Common myeloid progenitor, CD34-positive (primary cell): ENCODE measurements around the gene ERN2.

Experiments used
- CTCF ChIA-PET: fragments of 350-600 bp; sonication (Branson Sonifier 250); formaldehyde crosslinking; loops from one replicate; lab custom pipeline; 2021; ENCODE audit warnings: antibody characterized with exemption; lab: Charles Lee
- POLR2A ChIA-PET: fragments of 350-600 bp; sonication (Branson Sonifier 250); formaldehyde crosslinking; loops from one replicate; lab custom pipeline; 2021; ENCODE audit warnings: antibody characterized with exemption; lab: Charles Lee
- DNase-seq, 3 donors: peaks; one replicate each; pipeline versions ENCODE4 v3.0.0 to v3.0.0-alpha.2; 2013
- H3K27ac ChIP-seq, 2 experiments: 1 replicate in 1 of 2; 2 replicates in 1 of 2; pipeline ENCODE4 v1.7.0; 2013; ENCODE audit warnings: inconsistent platforms in 2 of 2, low read length in 2 of 2, mild to moderate bottlenecking in 2 of 2, low read depth in 1 of 2, moderate library complexity in 1 of 2; ENCODE audit not compliant: severe bottlenecking in 2 of 2, insufficient read depth in 1 of 2, poor library complexity in 1 of 2
- H3K27me3 ChIP-seq, 5 experiments: replicated peaks in 2 of 5; 1 replicate in 3 of 5; 2 replicates in 2 of 5; pipeline versions ENCODE4 v1.6.1 to v1.7.0; 2013; ENCODE audit warnings: low read length in 4 of 5, mild to moderate bottlenecking in 2 of 5, moderate library complexity in 2 of 5, inconsistent platforms in 1 of 5; ENCODE audit not compliant: insufficient read depth in 5 of 5, control insufficient read depth in 4 of 5
- H3K36me3 ChIP-seq, 4 experiments: 1 replicate in 2 of 4; 2 replicates in 2 of 4; pipeline versions ENCODE4 v1.6.1 to v1.7.0; 2013; ENCODE audit warnings: low read length in 3 of 4, control low read depth in 1 of 4, mild to moderate bottlenecking in 1 of 4; ENCODE audit not compliant: control insufficient read depth in 4 of 4, insufficient read depth in 4 of 4
- H3K4me1 ChIP-seq, 4 experiments: 1 replicate in 3 of 4; 2 replicates in 1 of 4; pipeline versions ENCODE4 v1.6.1 to v1.7.1; 2013; ENCODE audit warnings: low read length in 3 of 4, mild to moderate bottlenecking in 3 of 4, control low read depth in 1 of 4, inconsistent platforms in 1 of 4, moderate library complexity in 1 of 4; ENCODE audit not compliant: control insufficient read depth in 4 of 4, insufficient read depth in 4 of 4; ENCODE audit errors: control extremely low read depth in 1 of 4
- H3K4me3 ChIP-seq, 7 experiments: 1 replicate in 4 of 7; 2 replicates in 3 of 7; pipeline versions ENCODE4 v1.5.1 to v1.7.0; 2013; ENCODE audit warnings: mild to moderate bottlenecking in 7 of 7, low read length in 6 of 7, moderate library complexity in 6 of 7, inconsistent platforms in 2 of 7, low read depth in 2 of 7, control low read depth in 1 of 7; ENCODE audit not compliant: insufficient read depth in 4 of 7, control insufficient read depth in 1 of 7; ENCODE audit errors: extremely low read depth in 1 of 7
- H3K9me3 ChIP-seq, 5 experiments: 1 replicate in 4 of 5; 2 replicates in 1 of 5; pipeline versions ENCODE4 v1.6.1 to v1.7.1; 2013; ENCODE audit warnings: low read length in 4 of 5, mild to moderate bottlenecking in 2 of 5, inconsistent platforms in 1 of 5, low read depth in 1 of 5, moderate library complexity in 1 of 5; ENCODE audit not compliant: control insufficient read depth in 4 of 5, insufficient read depth in 2 of 5; ENCODE audit errors: control extremely low read depth in 1 of 5
- WGBS: methylation state at CpG from one replicate; pipeline ENCODE4 v1.1.5; 2013; ENCODE audit not compliant: insufficient coverage; 5-methylcytosine and 5-hydroxymethylcytosine counted together

ERN2 gene

DNA sequence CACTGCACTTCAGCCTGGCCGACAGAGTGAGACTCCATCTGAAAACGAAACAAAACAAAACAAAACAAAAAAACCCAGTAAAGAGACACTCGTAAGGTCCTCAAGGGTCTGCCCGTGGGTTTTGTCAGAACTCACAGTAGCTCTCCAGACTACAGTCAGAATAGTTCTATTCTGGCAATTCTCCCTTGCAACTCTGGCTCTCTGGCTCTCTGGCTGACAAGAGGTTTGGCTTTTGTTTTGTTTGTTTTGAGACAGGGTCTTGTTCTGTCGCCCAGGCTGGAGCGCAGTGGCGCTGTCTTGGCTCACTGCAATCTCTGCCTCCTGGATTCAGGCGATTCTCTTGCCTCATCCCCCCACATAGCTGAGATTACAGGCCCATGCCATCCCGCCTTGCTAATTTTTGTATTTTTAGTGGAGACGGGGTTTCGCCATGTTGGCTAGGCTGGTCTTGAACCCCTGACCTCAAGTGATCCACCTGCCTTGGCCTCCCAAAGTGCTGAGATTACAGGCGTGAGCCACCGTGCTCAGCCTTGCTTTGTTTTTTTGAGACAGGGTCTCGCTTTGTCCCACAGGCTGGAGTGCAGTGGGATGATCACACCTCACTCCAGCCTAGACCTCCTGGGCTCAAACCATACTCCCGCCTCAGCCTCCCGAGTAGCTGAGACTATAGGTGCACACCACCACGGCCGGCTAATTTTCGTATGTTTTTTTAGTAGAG is 21.3 kb upstream of the ERN2 start:
- WGBS: 96% methylated on average over 14 of the region's 19 CpGs
- H3K9me3 ChIP-seq: no peaks in the 10 kb centered on the region
- POLR2A ChIA-PET: no interaction called here
- CTCF ChIA-PET: interaction anchor here (1.1 to 1.4 kb wide), 4 partner anchors 16 to 770 kb away, joined by 3 to 5 read pairs (median 3); no protein-coding TSS in a partner anchor
- no peaks in the 10 kb centered on the region for H3K27me3 ChIP-seq
- no peak overlapping the region for H3K27ac ChIP-seq
- no peak for DNase-seq
- no peak overlapping the region for H3K4me3 ChIP-seq
- no peaks in the 10 kb centered on the region for H3K36me3 ChIP-seq
- peaks cover 0 to 2% (median 0%) of the 10 kb centered on the region in 4 experiments for H3K4me1 ChIP-seq

DNA sequence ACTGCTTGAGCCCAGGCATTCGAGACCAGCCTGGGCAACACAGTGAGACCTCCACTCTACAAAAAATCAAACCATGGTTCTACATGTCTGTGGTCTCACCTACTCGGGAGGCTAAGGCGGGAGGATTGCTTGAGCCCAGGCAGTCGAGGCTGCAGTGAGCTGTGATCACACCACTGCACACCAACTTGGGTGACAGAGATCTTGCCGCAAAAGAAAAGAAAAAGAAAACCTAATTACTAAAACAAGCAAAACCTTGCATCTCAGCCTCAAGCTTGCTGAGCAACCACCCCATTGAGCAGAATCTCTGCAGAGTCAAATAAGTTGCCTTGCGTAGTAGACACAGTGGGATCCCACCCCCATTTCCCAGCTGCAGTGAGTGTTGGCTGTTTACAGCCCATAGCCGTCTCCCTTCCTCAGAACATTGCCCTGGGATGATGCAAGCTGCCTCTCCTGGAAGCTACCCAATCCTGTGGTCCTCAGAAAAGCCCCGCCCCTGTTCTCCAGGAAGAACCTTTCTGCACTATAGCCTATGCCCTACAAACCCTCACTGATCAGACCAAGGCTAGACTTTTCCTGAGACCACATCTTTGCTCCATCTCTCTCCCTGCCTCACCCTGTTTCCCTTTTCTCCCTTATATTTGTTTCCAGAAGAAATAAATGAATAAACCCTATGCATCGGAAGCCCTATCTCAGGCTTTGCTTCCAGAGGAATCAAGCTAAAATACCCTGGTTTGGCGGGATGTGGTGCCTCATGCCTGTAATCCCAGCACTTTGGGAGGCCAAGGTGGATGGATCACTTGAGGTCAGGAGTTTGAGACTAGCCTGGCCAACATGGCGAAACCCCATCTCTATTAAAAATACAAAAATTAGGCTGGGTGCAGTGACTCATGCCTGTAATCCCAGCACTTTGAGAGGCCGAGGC is 16.7 kb upstream of the ERN2 start:
- no peak for DNase-seq
- POLR2A ChIA-PET: no interaction called here
- no peak overlapping the region for H3K27ac ChIP-seq
- no peak overlapping the region for H3K4me3 ChIP-seq
- H3K9me3 ChIP-seq: no peaks in the 10 kb centered on the region
- H3K4me1 ChIP-seq: peaks cover 0 to 2% (median 0%) of the 10 kb centered on the region in 4 experiments
- CTCF ChIA-PET: interaction anchor here (1.3 to 3.8 kb wide), 2 partner anchors 50 to 307 kb away, joined by 3 to 15 read pairs; no protein-coding TSS in a partner anchor
- H3K27me3 ChIP-seq: no peaks in the 10 kb centered on the region
- no peaks in the 10 kb centered on the region for H3K36me3 ChIP-seq
- 90% methylated on average over 11 of the region's 12 CpGs for WGBS

DNA sequence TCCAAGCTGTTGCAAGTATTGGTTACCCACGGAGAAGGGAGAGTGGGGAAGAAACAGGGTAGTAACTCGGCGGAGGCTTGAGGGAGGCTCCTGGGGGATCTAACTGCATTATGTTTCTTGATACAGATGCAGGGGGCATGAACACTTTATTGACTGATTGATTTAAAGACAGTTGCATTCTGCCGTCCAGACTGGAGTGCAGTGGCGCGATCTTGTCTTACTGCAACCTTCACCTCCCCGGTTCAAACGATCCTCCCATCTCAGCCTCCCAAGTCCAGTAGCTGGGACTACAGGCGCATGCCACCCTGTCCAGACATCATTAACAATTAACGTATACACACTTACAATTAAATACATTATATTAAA is 15.1 kb upstream of the ERN2 start:
- ChIA-PET POLR2A (interaction anchor here (0.8 kb wide), 1 partner anchor 33 kb away, joined by 4 read pairs; no protein-coding TSS in a partner anchor), CTCF (interaction anchor here (0.8 to 3.8 kb wide), 6 partner anchors 9 to 308 kb away, joined by 3 to 15 read pairs (median 3); no protein-coding TSS in a partner anchor)
- H3K4me1 ChIP-seq: peaks cover 0 to 2% (median 0%) of the 10 kb centered on the region in 4 experiments
- 83% methylated on average over 5 of the region's 10 CpGs for WGBS
- H3K36me3 ChIP-seq: no peaks in the 10 kb centered on the region
- no peak for DNase-seq
- peaks cover 0 to 2% (median 0%) of the 10 kb centered on the region in 5 experiments for H3K9me3 ChIP-seq
- H3K4me3 ChIP-seq: no peak overlapping the region
- H3K27me3 ChIP-seq: no peaks in the 10 kb centered on the region
- no peak overlapping the region for H3K27ac ChIP-seq

DNA sequence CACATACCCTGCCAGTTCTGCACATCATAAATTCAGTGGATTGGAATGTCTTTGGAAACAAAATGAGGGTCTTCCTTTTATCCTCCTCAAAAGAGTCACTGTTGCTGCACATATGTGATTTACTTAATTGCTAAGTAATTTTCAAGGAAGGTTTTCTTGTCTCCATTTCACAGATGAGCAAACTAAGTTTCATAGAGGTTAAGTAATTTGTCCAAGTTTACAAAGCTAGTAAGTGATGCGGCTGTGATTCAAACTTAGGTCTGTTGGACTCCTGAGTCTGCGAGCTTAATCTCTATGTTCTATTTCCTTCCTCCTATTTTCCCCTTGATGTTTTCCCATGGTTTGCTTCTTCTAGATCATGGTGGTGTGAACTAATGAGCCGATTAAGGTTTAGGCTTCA is 13.7 kb upstream of the ERN2 start:
- Histone ChIP-seq H3K36me3 (no peaks in the 10 kb centered on the region), H3K4me3 (no peak overlapping the region), H3K9me3 (peaks cover 0 to 9% (median 0%) of the 10 kb centered on the region in 5 experiments), H3K27ac (no peak overlapping the region), H3K27me3 (no peaks in the 10 kb centered on the region), H3K4me1 (peaks cover 0 to 2% (median 0%) of the 10 kb centered on the region in 4 experiments)
- 100% methylated on average over 1 of the region's 3 CpGs for WGBS
- CTCF ChIA-PET: interaction anchor here (0.6 to 1.3 kb wide), 2 partner anchors 9 to 32 kb away, joined by 3 read pairs; no protein-coding TSS in a partner anchor
- POLR2A ChIA-PET: no interaction called here
- DNase-seq: no peak

DNA sequence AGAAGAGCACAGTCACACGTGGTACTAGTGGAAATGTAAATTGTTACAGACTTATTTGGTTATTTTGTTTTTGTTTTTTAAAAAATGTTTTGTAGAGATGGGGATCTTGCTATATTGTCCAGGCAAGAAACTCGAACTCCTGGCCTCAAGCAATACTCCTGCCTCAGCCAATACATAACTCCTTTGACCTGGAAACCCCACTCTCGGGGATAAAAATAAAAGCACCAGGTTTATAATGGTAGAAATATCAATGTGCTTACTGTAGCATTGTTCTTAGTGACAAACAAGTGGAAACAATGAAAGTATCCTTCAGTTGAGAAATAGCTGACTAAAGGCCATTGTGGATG is 11.7 kb upstream of the ERN2 start:
- WGBS: no CpG with 5 or more reads among the region's 3 CpGs
- Histone ChIP-seq H3K4me1 (peaks cover 0 to 2% (median 0%) of the 10 kb centered on the region in 4 experiments), H3K27ac (no peak overlapping the region), H3K36me3 (no peaks in the 10 kb centered on the region), H3K9me3 (peaks cover 0 to 9% (median 0%) of the 10 kb centered on the region in 5 experiments), H3K27me3 (no peaks in the 10 kb centered on the region), H3K4me3 (no peak overlapping the region)
- no peak for DNase-seq
- POLR2A ChIA-PET: no interaction called here
- CTCF ChIA-PET: no interaction called here

DNA sequence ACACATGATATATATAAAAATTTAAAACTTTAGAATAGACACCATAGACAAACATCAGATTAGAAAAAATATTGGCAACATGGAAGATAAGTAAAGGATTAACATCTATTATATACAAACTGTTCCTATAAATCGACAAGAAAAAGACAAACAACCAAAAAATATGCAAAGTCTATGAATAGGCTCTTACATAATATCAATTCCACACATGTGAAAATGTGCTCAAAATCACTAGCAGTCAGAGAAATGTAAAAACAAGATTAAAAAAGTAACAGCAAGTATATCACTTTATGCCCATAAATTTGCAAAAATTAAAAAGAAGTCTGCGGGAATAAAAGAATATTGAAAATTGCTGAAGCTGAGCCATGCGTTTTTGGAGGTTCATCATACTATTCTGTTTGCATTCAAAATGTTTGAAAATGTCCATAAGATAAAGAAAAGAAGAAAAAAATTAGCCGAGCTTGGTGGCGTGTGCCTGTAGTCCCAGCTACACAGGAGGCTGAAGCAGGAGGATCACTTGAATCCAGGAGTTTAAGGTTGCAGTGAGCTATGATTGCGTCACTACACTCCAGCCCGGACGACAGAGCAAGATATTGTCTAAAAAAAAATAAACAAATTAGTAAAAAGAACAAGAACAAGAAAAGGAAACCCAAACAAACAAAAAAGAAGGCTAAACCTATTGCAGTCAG is 11.2 kb upstream of the ERN2 start:
- Histone ChIP-seq H3K27ac (no peak overlapping the region), H3K27me3 (peaks cover 0 to 1% (median 0%) of the 10 kb centered on the region in 5 experiments), H3K36me3 (no peaks in the 10 kb centered on the region), H3K4me3 (no peak overlapping the region), H3K4me1 (no peaks in the 10 kb centered on the region), H3K9me3 (peaks cover 0 to 9% (median 0%) of the 10 kb centered on the region in 5 experiments)
- 91% methylated on average over 3 of the region's 8 CpGs for WGBS
- ChIA-PET POLR2A (no interaction called here), CTCF (no interaction called here)
- no peak for DNase-seq
